Mesothelial cell of epicardium (in vitro differentiated cells): ENCODE results near the gene PDE7B. TPM values are rescaled to one million over a fixed set of nuclear protein-coding genes. Genes with fewer than 3 reads are reported as not detected.

ENCODE experiments used
- DNase-seq, 2 experiments: peaks; one replicate each; pipeline ENCODE4 v3.0.0; 2021; ENCODE audit warnings: low spot score in 2 of 2; ENCODE audit not compliant: unreplicated experiment in 2 of 2
- H3K27ac Mint-ChIP-seq: 2 replicates; pipeline ENCODE4 v1.8.0; 2021; ENCODE audit warnings: mixed read lengths
- H3K27me3 Mint-ChIP-seq: 2 replicates; pipeline ENCODE4 v1.8.0; 2021; ENCODE audit warnings: low read depth, mixed read lengths
- H3K36me3 Mint-ChIP-seq: 2 replicates; pipeline ENCODE4 v1.8.0; 2021; ENCODE audit warnings: mixed read lengths
- H3K4me1 Mint-ChIP-seq: 2 replicates; pipeline ENCODE4 v1.8.0; 2021; ENCODE audit warnings: mixed read lengths
- H3K4me3 Mint-ChIP-seq: 2 replicates; pipeline ENCODE4 v1.8.0; 2021; ENCODE audit warnings: mild to moderate bottlenecking, moderate library complexity, mixed read lengths
- H3K9me3 Mint-ChIP-seq: 2 replicates; pipeline ENCODE4 v1.8.0; 2021; ENCODE audit warnings: mixed read lengths
- CTCF ChIP-seq: fragments of 200-600 bp; sonication (generic); IDR thresholded peaks from one replicate; pipeline ENCODE4 v1.5.0; 2021; ENCODE audit warnings: antibody characterized with exemption; ENCODE audit not compliant: unreplicated experiment
- total RNA-seq: library from RNA; stranded (reverse); gene quantifications from 3 replicates; pipeline ENCODE4 v1.2.1, GENCODE V29; 2021

The PDE7B gene
- total RNA-seq, 1 donor from 2014 or later, result 18.2 TPM

- Mint-ChIP-seq H3K36me3 (peaks cover 10% of the 10 kb centered on the region), H3K27me3 (no peaks in the 10 kb centered on the region), H3K9me3 (peaks cover 12% of the 10 kb centered on the region), H3K4me3 (no peak overlapping the region), H3K27ac (no peak overlapping the region), H3K4me1 (peaks cover 36% of the 10 kb centered on the region)
- no peak for TF ChIP-seq CTCF
- no peak for DNase-seq
Measured at GRCh38 chr6:136125585-136125984, 274.1 kb downstream of the PDE7B start.

GRCh38 chr6:136127873-136128272 lies 276.4 kb downstream of the PDE7B start:
- no peak for TF ChIP-seq CTCF
- Mint-ChIP-seq H3K36me3 (peaks cover 11% of the 10 kb centered on the region), H3K4me1 (peaks cover 35% of the 10 kb centered on the region), H3K27ac (peak overlapping the region; percentile 88), H3K27me3 (no peaks in the 10 kb centered on the region), H3K4me3 (no peak overlapping the region), H3K9me3 (peaks cover 6% of the 10 kb centered on the region)
- no peak for DNase-seq

GRCh38 chr6:136129365-136129764 lies 277.9 kb downstream of the PDE7B start:
- H3K27ac Mint-ChIP-seq, result no peak overlapping the region
- no peak for DNase-seq
- peaks cover 35% of the 10 kb centered on the region for H3K4me1 Mint-ChIP-seq
- no peaks in the 10 kb centered on the region for H3K27me3 Mint-ChIP-seq
- no peak for TF ChIP-seq CTCF
- peaks cover 6% of the 10 kb centered on the region for H3K9me3 Mint-ChIP-seq
- no peak overlapping the region for H3K4me3 Mint-ChIP-seq
- peaks cover 11% of the 10 kb centered on the region for H3K36me3 Mint-ChIP-seq

GRCh38 chr6:136134268-136134667 lies 282.8 kb downstream of the PDE7B start:
- H3K36me3 Mint-ChIP-seq, result peaks cover 11% of the 10 kb centered on the region
- H3K27ac Mint-ChIP-seq, result peak overlapping the region; percentile 33
- H3K9me3 Mint-ChIP-seq, result peaks cover 6% of the 10 kb centered on the region
- TF ChIP-seq CTCF, result no peak
- DNase-seq, result no peak
- no peaks in the 10 kb centered on the region for H3K27me3 Mint-ChIP-seq
- no peak overlapping the region for H3K4me3 Mint-ChIP-seq
- peaks cover 36% of the 10 kb centered on the region for H3K4me1 Mint-ChIP-seq

- H3K27me3 Mint-ChIP-seq, result no peaks in the 10 kb centered on the region
- DNase-seq, result no peak
- no peak for TF ChIP-seq CTCF
- peaks cover 6% of the 10 kb centered on the region for H3K9me3 Mint-ChIP-seq
- no peak overlapping the region for H3K4me3 Mint-ChIP-seq
- no peak overlapping the region for H3K27ac Mint-ChIP-seq
- H3K36me3 Mint-ChIP-seq, result peaks cover 10% of the 10 kb centered on the region
- H3K4me1 Mint-ChIP-seq, result peaks cover 36% of the 10 kb centered on the region
Measured at GRCh38 chr6:136134751-136135150, 283.2 kb downstream of the PDE7B start.

- no peak for DNase-seq
- H3K36me3 Mint-ChIP-seq, result peaks cover 5% of the 10 kb centered on the region
- TF ChIP-seq CTCF, result no peak
- H3K9me3 Mint-ChIP-seq, result no peaks in the 10 kb centered on the region
- no peak overlapping the region for H3K4me3 Mint-ChIP-seq
- H3K27ac Mint-ChIP-seq, result no peak overlapping the region
- peaks cover 36% of the 10 kb centered on the region for H3K4me1 Mint-ChIP-seq
- no peaks in the 10 kb centered on the region for H3K27me3 Mint-ChIP-seq
Measured at GRCh38 chr6:136136274-136136673, 284.8 kb downstream of the PDE7B start.
